ENCODE measurements around the gene PTPRK. TPM values are rescaled to one million over a fixed set of nuclear protein-coding genes. Genes with fewer than 3 reads are reported as not detected.

The PTPRK gene
- 100 to 1,000 TPM in 2 of 4 donors, 10 to 100 TPM in 2; 88.0 to 187 (median 136) TPM for total RNA-seq

- peak; percentile 94 for DNase-seq
- WGBS, 2 donors (ENCODE audit: low coverage in 1 of 2), result 2% methylated on average over 11 to 79 of the region's 85 CpGs
- H3K27ac ChIP-seq, result peak within 1 kb of the TSS; percentile 94 to 97 (median 96)
- H3K9me3 ChIP-seq, result no peaks in the 10 kb centered on the region
- H3K27me3 ChIP-seq, result peaks cover 4% of the 10 kb centered on the region
- peak; percentile 96 to 98 (median 96) for TF ChIP-seq POLR2AphosphoS5 (IDR thresholded peaks at IDR 0.05)
- peak; percentile 97 for TF ChIP-seq POLR2A (IDR thresholded peaks at IDR 0.05)
- peak; percentile 31 to 62 (median 49) for TF ChIP-seq CTCF (IDR thresholded peaks at IDR 0.05)
- no peak for TF ChIP-seq EP300 (IDR thresholded peaks at IDR 0.05; ENCODE audit: low read depth)
- intact Hi-C loops (cut with DNase I; ENCODE audit: low total_unique reads) (no loop called here), in situ Hi-C loops (cut with MboI; ENCODE audit: low pct_ligation_motif_present in 1 of 4, low pct_unique_long_range_greater_than_20kb in 1 of 4, low sequenced_read_pairs in 3 of 4) (loop anchor here in 1 of 4 donors (25.0 kb wide), 1 partner anchor 183 kb away; no protein-coding TSS in a partner anchor)
- H3K4me1 ChIP-seq, result peaks cover 13 to 32% (median 21%) of the 10 kb centered on the region in 4 donors
- no peaks in the 10 kb centered on the region for H3K36me3 ChIP-seq
- H3K4me3 ChIP-seq, result peak within 1 kb of the TSS; percentile 84 to 95 (median 88)
These were observed at the start of gene PTPRK for GRCh38 chr6:128520436-128521281. Gene PTPRK, minus strand, starts transcription at chr6:128520599. Its CDS starts 241 bp downstream, at chr6:128520358.

- no peaks in the 10 kb centered on the region for H3K9me3 ChIP-seq
- H3K4me3 ChIP-seq, result no peak overlapping the region
- no peak overlapping the region for H3K27ac ChIP-seq
- intact Hi-C loops (cut with DNase I; ENCODE audit: low total_unique reads), result no loop called here
- WGBS, 2 donors (ENCODE audit: low coverage in 1 of 2), result 20 to 41% methylated on average over 1 of the region's 1 CpG
- no peak for TF ChIP-seq POLR2A (IDR thresholded peaks at IDR 0.05)
- TF ChIP-seq CTCF (IDR thresholded peaks at IDR 0.05), result no peak
- TF ChIP-seq EP300 (IDR thresholded peaks at IDR 0.05; ENCODE audit: low read depth), result no peak
- no peak for TF ChIP-seq POLR2AphosphoS5 (IDR thresholded peaks at IDR 0.05)
- H3K36me3 ChIP-seq, result no peaks in the 10 kb centered on the region
- no peak for DNase-seq
- H3K4me1 ChIP-seq, result peaks cover 0 to 18% (median 9%) of the 10 kb centered on the region in 4 donors
- H3K27me3 ChIP-seq, result no peaks in the 10 kb centered on the region
- in situ Hi-C loops (cut with MboI; ENCODE audit: low pct_ligation_motif_present in 1 of 4, low pct_unique_long_range_greater_than_20kb in 1 of 4, low sequenced_read_pairs in 3 of 4), result loop anchor here in 1 of 4 donors (25.0 kb wide), 1 partner anchor 830 kb away; no protein-coding TSS in a partner anchor
These were observed 46.6 kb upstream of the PTPRK start for GRCh38 chr6:128567029-128567428.

GRCh38 chr6:128560966-128561365, 40.6 kb upstream of the PTPRK start:
- intact Hi-C loops (cut with DNase I; ENCODE audit: low total_unique reads) (no loop called here), in situ Hi-C loops (cut with MboI; ENCODE audit: low pct_ligation_motif_present in 1 of 4, low pct_unique_long_range_greater_than_20kb in 1 of 4, low sequenced_read_pairs in 3 of 4) (loop anchor here in 1 of 4 donors (25.0 kb wide), 1 partner anchor 824 kb away; no protein-coding TSS in a partner anchor)
- Histone ChIP-seq H3K27me3 (no peaks in the 10 kb centered on the region), H3K4me3 (no peak overlapping the region), H3K4me1 (no peaks in the 10 kb centered on the region), H3K27ac (no peak overlapping the region), H3K9me3 (no peaks in the 10 kb centered on the region), H3K36me3 (no peaks in the 10 kb centered on the region)
- no peak for TF ChIP-seq CTCF (IDR thresholded peaks at IDR 0.05)
- TF ChIP-seq EP300 (IDR thresholded peaks at IDR 0.05; ENCODE audit: low read depth), result no peak
- TF ChIP-seq POLR2AphosphoS5 (IDR thresholded peaks at IDR 0.05), result no peak
- DNase-seq, result no peak

GRCh38 chr6:128558924-128559323, 38.5 kb upstream of the PTPRK start:
- Histone ChIP-seq H3K4me1 (no peaks in the 10 kb centered on the region), H3K27me3 (no peaks in the 10 kb centered on the region), H3K9me3 (no peaks in the 10 kb centered on the region), H3K36me3 (no peaks in the 10 kb centered on the region), H3K27ac (no peak overlapping the region), H3K4me3 (no peak overlapping the region)
- no peak for DNase-seq
- no peak for TF ChIP-seq EP300 (IDR thresholded peaks at IDR 0.05; ENCODE audit: low read depth)
- intact Hi-C loops (cut with DNase I; ENCODE audit: low total_unique reads), result loop anchor here (10.0 kb wide), 1 partner anchor 1744 kb away; no protein-coding TSS in a partner anchor
- 66 to 80% methylated on average over 1 to 2 of the region's 2 CpGs for WGBS, 2 donors (ENCODE audit: low coverage in 1 of 2)
- in situ Hi-C loops (cut with MboI; ENCODE audit: low pct_ligation_motif_present in 1 of 4, low pct_unique_long_range_greater_than_20kb in 1 of 4, low sequenced_read_pairs in 3 of 4), result loop anchor here in 1 of 4 donors (25.0 kb wide), 1 partner anchor 822 kb away; no protein-coding TSS in a partner anchor

Data from transverse colon (tissue), 4 donors.